HL-60 (cell line): Measurements from ENCODE around the gene SUPT3H.
"Not testable (repeated sequence)": the region's sequence is repeated elsewhere in the genome, so short reads cannot be mapped to it uniquely, and the experiment has no call there.

Source experiments
- DNase-seq, 2 experiments: peaks; one replicate each; pipeline ENCODE4 v3.0.0-alpha.2; 2010 to 2020; ENCODE audit warnings: low read depth in 1 of 2, low spot score in 1 of 2
- H3K27ac ChIP-seq: fragments of 250-450 bp; sonication (Bioruptor Pico); replicated peaks from 2 replicates; pipeline ENCODE4 v1.5.1; 2020; ENCODE audit warnings: mild to moderate bottlenecking, moderate library complexity
- H3K27me3 ChIP-seq: fragments of 250-450 bp; sonication (Bioruptor Pico); 2 replicates; pipeline ENCODE4 v1.5.1; 2021; ENCODE audit warnings: mild to moderate bottlenecking, moderate library complexity; ENCODE audit not compliant: insufficient read depth, poor library complexity, severe bottlenecking
- H3K4me3 ChIP-seq: replicated peaks from 2 replicates; pipeline ENCODE4 v1.5.1; 2011; ENCODE audit warnings: mild to moderate bottlenecking, control low read depth, low read length; ENCODE audit not compliant: insufficient read depth
- GABPA ChIP-seq: IDR thresholded peaks from 2 replicates; pipeline ENCODE4 v1.6.1; 2012; ENCODE audit warnings: low read depth
- POLR2AphosphoS5 ChIP-seq: IDR thresholded peaks from 2 replicates; pipeline ENCODE4 v1.6.1; 2012; ENCODE audit warnings: low read depth
- REST ChIP-seq: IDR thresholded peaks from 2 replicates; pipeline ENCODE4 v1.6.1; 2012; ENCODE audit warnings: low read depth; ENCODE audit not compliant: insufficient replicate concordance
- SPI1 ChIP-seq: IDR thresholded peaks from 2 replicates; pipeline ENCODE4 v1.6.1; 2012; ENCODE audit warnings: low read depth, mild to moderate bottlenecking, borderline replicate concordance
- TF ChIP-seq, protein P1 (sequence below): IDR thresholded peaks from one replicate; pipeline ENCODE4 v1.5.1; 2011; ENCODE audit warnings: low read length, control low read depth, inconsistent platforms; ENCODE audit not compliant: insufficient read depth

Gene SUPT3H

DNA sequence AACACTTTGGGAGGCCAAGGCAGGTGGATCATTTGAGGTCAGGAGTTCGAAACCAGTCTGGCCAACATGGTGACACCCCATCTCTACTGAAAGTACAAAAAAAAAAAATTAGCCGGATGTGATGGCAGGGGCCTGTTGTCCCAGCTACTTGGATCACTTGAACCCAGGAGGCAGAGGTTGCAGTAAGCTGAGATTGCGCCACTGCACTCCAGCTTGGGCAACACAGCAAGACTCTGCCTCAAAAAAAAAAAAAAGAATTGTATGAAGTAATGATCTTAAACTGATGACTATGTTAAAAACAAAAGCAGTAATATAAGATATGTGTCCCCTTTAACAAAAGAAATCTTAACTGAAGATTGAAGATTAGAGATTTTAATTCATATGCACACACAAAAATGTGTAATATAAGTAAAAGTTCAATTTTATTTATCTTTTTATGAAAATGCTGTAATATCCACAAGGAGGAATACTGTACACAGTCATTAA is 78.6 kb downstream of the SUPT3H start:
- peak in 1 of 2 experiments; percentile 10 for DNase-seq
- TF ChIP-seq POLR2AphosphoS5: no peak
- no peak for TF ChIP-seq SPI1
- no peak for TF ChIP-seq GABPA
- TF ChIP-seq REST: no peak
- TF ChIP-seq, protein P1, sequence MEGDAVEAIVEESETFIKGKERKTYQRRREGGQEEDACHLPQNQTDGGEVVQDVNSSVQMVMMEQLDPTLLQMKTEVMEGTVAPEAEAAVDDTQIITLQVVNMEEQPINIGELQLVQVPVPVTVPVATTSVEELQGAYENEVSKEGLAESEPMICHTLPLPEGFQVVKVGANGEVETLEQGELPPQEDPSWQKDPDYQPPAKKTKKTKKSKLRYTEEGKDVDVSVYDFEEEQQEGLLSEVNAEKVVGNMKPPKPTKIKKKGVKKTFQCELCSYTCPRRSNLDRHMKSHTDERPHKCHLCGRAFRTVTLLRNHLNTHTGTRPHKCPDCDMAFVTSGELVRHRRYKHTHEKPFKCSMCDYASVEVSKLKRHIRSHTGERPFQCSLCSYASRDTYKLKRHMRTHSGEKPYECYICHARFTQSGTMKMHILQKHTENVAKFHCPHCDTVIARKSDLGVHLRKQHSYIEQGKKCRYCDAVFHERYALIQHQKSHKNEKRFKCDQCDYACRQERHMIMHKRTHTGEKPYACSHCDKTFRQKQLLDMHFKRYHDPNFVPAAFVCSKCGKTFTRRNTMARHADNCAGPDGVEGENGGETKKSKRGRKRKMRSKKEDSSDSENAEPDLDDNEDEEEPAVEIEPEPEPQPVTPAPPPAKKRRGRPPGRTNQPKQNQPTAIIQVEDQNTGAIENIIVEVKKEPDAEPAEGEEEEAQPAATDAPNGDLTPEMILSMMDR: no peak

DNA sequence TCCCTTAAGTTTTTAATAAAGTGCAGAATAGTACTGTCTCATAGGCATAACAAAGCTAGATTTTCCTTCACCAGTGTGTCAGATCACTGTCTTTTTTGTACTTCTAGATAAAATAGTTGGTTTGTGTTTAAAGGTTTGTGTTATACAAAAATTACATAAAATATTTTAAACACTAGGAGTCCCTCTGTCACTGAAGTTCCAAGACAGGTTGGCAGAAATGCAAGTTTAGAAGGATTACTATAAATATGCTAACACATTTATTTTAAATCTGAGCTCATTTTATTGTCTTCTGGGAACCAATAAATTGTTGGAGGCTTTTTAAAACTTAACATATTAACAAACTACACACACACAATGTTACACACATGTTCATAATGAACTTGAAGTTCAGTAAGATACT is 80.4 kb downstream of the SUPT3H start:
- H3K27ac ChIP-seq: no peak overlapping the region
- no peak for TF ChIP-seq REST
- TF ChIP-seq, protein P1: no peak
- no peak for TF ChIP-seq GABPA
- TF ChIP-seq POLR2AphosphoS5: no peak
- no peak for TF ChIP-seq SPI1
- DNase-seq: no peak
- no peak overlapping the region for H3K4me3 ChIP-seq
- no peaks in the 10 kb centered on the region for H3K27me3 ChIP-seq

More for the DNA sequence above, 78.6 kb downstream of the SUPT3H start:
- no peaks in the 10 kb centered on the region for H3K27me3 ChIP-seq
- no peak overlapping the region for H3K27ac ChIP-seq
- H3K4me3 ChIP-seq: no peak overlapping the region

GRCh38 chr6:45294065-45294701 is 83.6 kb downstream of the SUPT3H start:
- TF ChIP-seq SPI1: peak; percentile 74
- DNase-seq: peak in 1 of 2 experiments; percentile 2
- H3K27ac ChIP-seq, H3K27me3 ChIP-seq, H3K4me3 ChIP-seq: not testable (repeated sequence)

GRCh38 chr6:45293306-45293705 is 84.4 kb downstream of the SUPT3H start:
- TF ChIP-seq, protein P1: no peak
- no peak for TF ChIP-seq SPI1
- TF ChIP-seq REST: no peak
- no peak for DNase-seq
- H3K4me3 ChIP-seq: no peak overlapping the region
- no peak overlapping the region for H3K27ac ChIP-seq
- no peaks in the 10 kb centered on the region for H3K27me3 ChIP-seq
